NCI-H2029 treated with DMSO at 0.1 percent for 48 hours (cell line): Measurements from ENCODE around the gene FUT7.
"Not testable (repeated sequence)": the region's sequence is repeated elsewhere in the genome, so short reads cannot be mapped to it uniquely, and the experiment has no call there.

Experiments
- DNase-seq: peaks from one replicate; lab custom pipeline; 2025; lab: John Stamatoyannopoulos, UW

FUT7 gene

GRCh38 chr9:137033481-137033880 lies 1.6 kb upstream of the FUT7 start:
- not testable (repeated sequence) for DNase-seq

- DNase-seq: no peak
Measured at GRCh38 chr9:137032858-137033257, 970 bp upstream of the FUT7 start.

- no peak for DNase-seq
Measured at GRCh38 chr9:137030538-137031527, 1.1 kb downstream of the FUT7 start.

- DNase-seq: no peak
Measured at GRCh38 chr9:137030006-137030405, 1.9 kb downstream of the FUT7 start.

- no peak for DNase-seq
Measured at GRCh38 chr9:137029058-137029936, 2.6 kb downstream of the FUT7 start.

- DNase-seq: peak; percentile 29
Measured at GRCh38 chr9:137028263-137029057, 3.4 kb downstream of the FUT7 start.

GRCh38 chr9:137027369-137028262 lies 4.3 kb downstream of the FUT7 start, which contains the start of gene ABCA2:
Gene ABCA2 (minus strand): TSS chr9:137028237. CDS start chr9:137028140, 97 bp downstream.
- DNase-seq: no peak

- DNase-seq: no peak
Measured at GRCh38 chr9:137026828-137027227, 5.1 kb downstream of the FUT7 start.

GRCh38 chr9:137026384-137026783 lies 5.5 kb downstream of the FUT7 start:
- no peak for DNase-seq

GRCh38 chr9:137025517-137025966 lies 6.3 kb downstream of the FUT7 start:
- DNase-seq: peak; percentile 33

GRCh38 chr9:137023583-137023991 lies 8.3 kb downstream of the FUT7 start:
- DNase-seq: no peak

- DNase-seq: no peak
Measured at GRCh38 chr9:137023157-137023556, 8.7 kb downstream of the FUT7 start.

GRCh38 chr9:137022662-137023008 lies 9.3 kb downstream of the FUT7 start:
- DNase-seq: no peak

GRCh38 chr9:137021979-137022661 lies 9.8 kb downstream of the FUT7 start:
- peak; percentile 76 for DNase-seq

- DNase-seq: no peak
Measured at GRCh38 chr9:137021568-137021978, 10.3 kb downstream of the FUT7 start.

- DNase-seq: no peak
Measured at GRCh38 chr9:137020771-137021567, 10.9 kb downstream of the FUT7 start.

- DNase-seq: no peak
Measured at GRCh38 chr9:137019891-137020683, 11.8 kb downstream of the FUT7 start.
